Liver (tissue), 3 donors: Measurements from ENCODE around the gene KCNT1.

Experiments
- ATF3 ChIP-seq: IDR thresholded peaks from 2 replicates; pipeline ENCODE4 v1.6.1; 2016; ENCODE audit warnings: antibody characterized with exemption
- CTCF ChIP-seq: fragments of 150-350 bp; IDR thresholded peaks from 2 replicates; pipeline ENCODE4 v1.5.1; 2017; ENCODE audit warnings: improper control_type of control experiment, low read depth, low read length; ENCODE audit not compliant: missing input control
- FOXA1 ChIP-seq: IDR thresholded peaks from 2 replicates; pipeline ENCODE4 v1.6.1; 2016; ENCODE audit warnings: antibody characterized with exemption
- JUND ChIP-seq, 2 donors: IDR thresholded peaks; 2 replicates each; pipeline ENCODE4 v1.6.1; 2016; ENCODE audit warnings: antibody characterized with exemption in 2 of 2
- MAX ChIP-seq: IDR thresholded peaks from 2 replicates; pipeline ENCODE4 v1.6.1; 2016; ENCODE audit warnings: antibody characterized with exemption
- NR2F2 ChIP-seq: IDR thresholded peaks from 2 replicates; pipeline ENCODE4 v1.6.1; 2016; ENCODE audit warnings: antibody characterized with exemption
- RAD21 ChIP-seq, 2 donors: IDR thresholded peaks; 2 replicates each; pipeline ENCODE4 v1.6.1; 2016; ENCODE audit warnings: antibody characterized with exemption in 2 of 2, mild to moderate bottlenecking in 2 of 2
- REST ChIP-seq: IDR thresholded peaks from 2 replicates; pipeline ENCODE4 v1.6.1; 2016; ENCODE audit warnings: antibody characterized with exemption, mild to moderate bottlenecking
- RXRA ChIP-seq, 2 donors: IDR thresholded peaks; 2 replicates each; pipeline ENCODE4 v1.6.1; 2017 to 2018; ENCODE audit warnings: antibody characterized with exemption in 2 of 2, mild to moderate bottlenecking in 1 of 2
- SP1 ChIP-seq: IDR thresholded peaks from 2 replicates; pipeline ENCODE4 v1.6.1; 2018; ENCODE audit warnings: antibody characterized with exemption, mild to moderate bottlenecking
- TAF1 ChIP-seq: conservative IDR thresholded peaks from 2 replicates; pipeline ENCODE4 v1.6.1; 2016; ENCODE audit warnings: antibody characterized with exemption, mild to moderate bottlenecking
- YY1 ChIP-seq: IDR thresholded peaks from 2 replicates; pipeline ENCODE4 v1.6.1; 2016; ENCODE audit warnings: antibody characterized with exemption, mild to moderate bottlenecking
- ZBTB33 ChIP-seq: IDR thresholded peaks from 2 replicates; pipeline ENCODE4 v1.6.1; 2016; ENCODE audit warnings: antibody characterized with exemption
- donor health status: healthy.
- donor health status: healthy.

GRCh38 chr9:135687216-135687615 is 14.8 kb upstream of the KCNT1 start:
- TF ChIP-seq CTCF (no peak), YY1 (no peak), REST (no peak), SP1 (no peak), TAF1 (no peak), MAX (no peak), NR2F2 (no peak), RAD21 (IDR thresholded peaks at IDR 0.05) (no peak), JUND (IDR thresholded peaks at IDR 0.05) (no peak), RXRA (IDR thresholded peaks at IDR 0.05) (no peak), ZBTB33 (no peak), FOXA1 (no peak), ATF3 (no peak)
